K562 (cell line): ENCODE data around the gene PDCD11. TPM values are rescaled to one million over a fixed set of nuclear protein-coding genes. Genes with fewer than 3 reads are reported as not detected.

Experiments
- CEBPG ChIP-seq, 3 experiments: fragments of 200-800 bp in 1 of 3; sonication (Bioruptor generic) in 1 of 3; sonication (generic) in 1 of 3; formaldehyde crosslinking in 1 of 3; IDR thresholded peaks in 2 of 3; conservative IDR thresholded peaks in 1 of 3; 2 replicates each; pipeline versions ENCODE4 v1.6.1 to v1.8.0; 2016 to 2022; ENCODE audit warnings: missing compliant biosample characterization in 2 of 3, missing genetic modification characterization in 2 of 3, mild to moderate bottlenecking in 1 of 3, missing genetic modification reagents in 1 of 3
- E4F1 ChIP-seq: fragments of 250-450 bp; sonication (Bioruptor Pico); IDR thresholded peaks from 2 replicates; pipeline ENCODE4 v1.5.0; 2021; ENCODE audit warnings: mild to moderate bottlenecking, borderline replicate concordance
- ETV5 ChIP-seq: sonication (generic); formaldehyde crosslinking; IDR thresholded peaks from 2 replicates; pipeline ENCODE4 v1.4.0; 2020; ENCODE audit warnings: low read depth, mild to moderate bottlenecking, missing genetic modification reagents
- IRF9 ChIP-seq: fragments of 450-650 bp; IDR thresholded peaks from 2 replicates; pipeline ENCODE4 v1.6.1; 2016; ENCODE audit warnings: missing biosample characterization, missing genetic modification characterization
- JUND ChIP-seq, 2 experiments: IDR thresholded peaks; 2 replicates in 1 of 2; 3 replicates in 1 of 2; pipeline ENCODE4 v1.6.1; 2011; ENCODE audit warnings: borderline replicate concordance in 2 of 2, low read depth in 2 of 2, low read length in 2 of 2, improper control_type of control experiment in 1 of 2, missing biosample characterization in 1 of 2, missing genetic modification characterization in 1 of 2, missing genetic modification reagents in 1 of 2
- RFX5 ChIP-seq: IDR thresholded peaks from 2 replicates; pipeline ENCODE4 v1.6.1; 2011; ENCODE audit warnings: low read depth, mild to moderate bottlenecking, improper control_type of control experiment, low read length
- YBX1 ChIP-seq: fragments of 450-650 bp; IDR thresholded peaks from 2 replicates; pipeline ENCODE4 v1.7.1; 2016; ENCODE audit warnings: mild to moderate bottlenecking
- ZBTB17 ChIP-seq: fragments of 450-650 bp; formaldehyde crosslinking; IDR thresholded peaks from 2 replicates; pipeline ENCODE4 v1.4.0; 2020; ENCODE audit warnings: mild to moderate bottlenecking
- ZMIZ1 ChIP-seq, 2 experiments: fragments of 150-350 bp in 1 of 2; IDR thresholded peaks; 2 replicates each; pipeline ENCODE4 v1.6.1; 2012 to 2016; ENCODE audit warnings: low read depth in 2 of 2, low read length in 2 of 2, mild to moderate bottlenecking in 1 of 2, moderate library complexity in 1 of 2
- ZNF124 ChIP-seq: sonication (generic); formaldehyde crosslinking; IDR thresholded peaks from 2 replicates; pipeline ENCODE4 v1.8.1; 2022; ENCODE audit warnings: missing genetic modification reagents
- ZNF398 ChIP-seq: fragments of 250-450 bp; sonication (Bioruptor Pico); IDR thresholded peaks from 2 replicates; pipeline ENCODE4 v1.8.0; 2021; ENCODE audit warnings: moderate library complexity, mild to moderate bottlenecking, inconsistent platforms
- ZNF518B ChIP-seq: fragments of 250-450 bp; sonication (Bioruptor Pico); IDR thresholded peaks from 2 replicates; pipeline ENCODE4 v1.5.0; 2021; ENCODE audit warnings: mild to moderate bottlenecking, moderate library complexity
- polyA plus RNA-seq, 8 experiments: library from polyadenylated mRNA; depleted of rRNA in 4 of 8; stranded (reverse) in 5 of 8; unstranded in 3 of 8; fragments of >200 nt; fragmentation: Nextera tagmentation in 2 of 8; fragmentation: Illumina TruSeq in 1 of 8; extraction: Ambion mirVana in 2 of 8; extraction: Trizol in 1 of 8; gene quantifications; 2 replicates each; pipeline versions ENCODE4 v1.2.1 to v1.2.3, GENCODE V29; 2011 to 2014; ENCODE audit warnings: inconsistent platforms in 1 of 8, missing spikeins in 1 of 8
- total RNA-seq, 7 experiments: library from RNA; depleted of rRNA in 6 of 7; stranded (reverse); fragments of >200 nt in 6 of 7; fragmentation: Illumina TruSeq in 2 of 7; extraction: Trizol in 2 of 7; gene quantifications; 2 replicates each; pipeline versions ENCODE4 v1.2.1 to v1.2.3, GENCODE V29; 2011 to 2021; ENCODE audit warnings: low replicate concordance in 1 of 7

Gene PDCD11
- total and polyA plus RNA-seq, 9 of the 15 experiments (the other 6 are each of a cell fraction or from before 2014, with no cell fraction given), result 14.8 to 73.8 (median 50.0) TPM

GRCh38 chr10:103396067-103396788, at the start of gene PDCD11, which contains the start of gene ATP5MK (continued):
- no peak for TF ChIP-seq RFX5
- TF ChIP-seq ZBTB17, result no peak
- no peak for TF ChIP-seq E4F1
- TF ChIP-seq IRF9 (tag), result no peak
- TF ChIP-seq ZNF518B (CRISPR knock-in tag), result no peak
- no peak for TF ChIP-seq YBX1
- TF ChIP-seq ZMIZ1 (IDR thresholded peaks at IDR 0.05; ENCODE audit: low read depth in 2 of 2, low read length in 2 of 2), result no peak
- TF ChIP-seq ETV5 (CRISPR knock-in tag), result peak; percentile 68; the same call in 1 of the 2 replicates
- no peak for TF ChIP-seq CEBPG (CRISPR knock-in tag; IDR thresholded peaks at IDR 0.05)
- TF ChIP-seq CEBPG (tag; conservative IDR thresholded peaks at IDR 0.05 in 1 of 2, IDR thresholded peaks at IDR 0.05 in 1 of 2), result peak in 1 of 2 experiments; percentile 34; a peak in 1 of 4 replicates
- TF ChIP-seq ZNF398 (CRISPR knock-in tag), result no peak
- peak; percentile 62 for TF ChIP-seq JUND (IDR thresholded peaks at IDR 0.05; ENCODE audit: borderline replicate concordance, low read depth, low read length)
- no peak; the same call in 2 of the 3 replicates for TF ChIP-seq JUND (tag; IDR thresholded peaks at IDR 0.05; ENCODE audit: borderline replicate concordance, low read depth, low read length)
- no peak for TF ChIP-seq ZNF124 (CRISPR knock-in tag)
